WTC11 (cell line): ENCODE results near the gene RNF169.

ENCODE experiments used
- CREM ChIP-seq: sonication (generic); formaldehyde crosslinking; IDR thresholded peaks from 2 replicates; pipeline ENCODE4 v1.8.1; 2022; ENCODE audit warnings: mild to moderate bottlenecking, missing genetic modification reagents, moderate library complexity
- TEAD1 ChIP-seq: sonication (generic); formaldehyde crosslinking; IDR thresholded peaks from 2 replicates; pipeline ENCODE4 v1.8.0; 2022; ENCODE audit warnings: mild to moderate bottlenecking, missing genetic modification reagents
- ZNF416 ChIP-seq: fragments of 250-450 bp; sonication (Bioruptor Pico); IDR thresholded peaks from 2 replicates; pipeline ENCODE4 v1.9.0; 2021; ENCODE audit warnings: mild to moderate bottlenecking, inconsistent platforms
- TF ChIP-seq, protein P1 (sequence below): sonication (generic); formaldehyde crosslinking; IDR thresholded peaks from 2 replicates; pipeline ENCODE4 v1.8.1; 2023; ENCODE audit warnings: mild to moderate bottlenecking, missing genetic modification reagents
- TF ChIP-seq, protein P2 (sequence below): fragments of 200-600 bp; IDR thresholded peaks from 2 replicates; pipeline ENCODE4 v1.8.0; 2022; ENCODE audit warnings: antibody characterized with exemption
- TF ChIP-seq, protein P3 (sequence below): sonication (generic); formaldehyde crosslinking; IDR thresholded peaks from 2 replicates; pipeline ENCODE4 v1.8.0; 2022; ENCODE audit warnings: mild to moderate bottlenecking, missing genetic modification reagents

DNA sequence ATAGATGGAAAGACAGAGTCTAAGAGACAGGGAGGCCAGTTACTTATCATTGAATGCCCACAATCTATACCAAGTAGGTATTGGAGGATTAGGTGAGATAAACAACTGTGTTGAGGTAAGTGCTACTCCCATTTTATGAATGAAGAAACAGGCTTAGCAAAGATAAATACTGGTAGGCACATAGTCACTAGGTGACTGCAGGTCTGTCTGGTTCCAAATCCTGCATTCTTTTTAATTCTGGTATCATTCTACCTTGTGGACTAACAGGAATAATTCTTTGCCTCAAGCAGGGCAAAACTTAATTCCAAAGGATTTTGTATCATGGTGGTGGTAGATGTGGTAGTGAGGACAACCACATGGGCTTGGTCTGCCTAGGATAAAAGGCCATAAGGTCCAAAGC, 28.4 kb downstream of the RNF169 start:
- TF ChIP-seq, protein P1, sequence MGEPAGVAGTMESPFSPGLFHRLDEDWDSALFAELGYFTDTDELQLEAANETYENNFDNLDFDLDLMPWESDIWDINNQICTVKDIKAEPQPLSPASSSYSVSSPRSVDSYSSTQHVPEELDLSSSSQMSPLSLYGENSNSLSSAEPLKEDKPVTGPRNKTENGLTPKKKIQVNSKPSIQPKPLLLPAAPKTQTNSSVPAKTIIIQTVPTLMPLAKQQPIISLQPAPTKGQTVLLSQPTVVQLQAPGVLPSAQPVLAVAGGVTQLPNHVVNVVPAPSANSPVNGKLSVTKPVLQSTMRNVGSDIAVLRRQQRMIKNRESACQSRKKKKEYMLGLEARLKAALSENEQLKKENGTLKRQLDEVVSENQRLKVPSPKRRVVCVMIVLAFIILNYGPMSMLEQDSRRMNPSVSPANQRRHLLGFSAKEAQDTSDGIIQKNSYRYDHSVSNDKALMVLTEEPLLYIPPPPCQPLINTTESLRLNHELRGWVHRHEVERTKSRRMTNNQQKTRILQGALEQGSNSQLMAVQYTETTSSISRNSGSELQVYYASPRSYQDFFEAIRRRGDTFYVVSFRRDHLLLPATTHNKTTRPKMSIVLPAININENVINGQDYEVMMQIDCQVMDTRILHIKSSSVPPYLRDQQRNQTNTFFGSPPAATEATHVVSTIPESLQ: no peak
- TF ChIP-seq TEAD1 (CRISPR knock-in tag) (no peak), ZNF416 (CRISPR knock-in tag) (no peak), CREM (CRISPR knock-in tag) (no peak)
- TF ChIP-seq, protein P2, sequence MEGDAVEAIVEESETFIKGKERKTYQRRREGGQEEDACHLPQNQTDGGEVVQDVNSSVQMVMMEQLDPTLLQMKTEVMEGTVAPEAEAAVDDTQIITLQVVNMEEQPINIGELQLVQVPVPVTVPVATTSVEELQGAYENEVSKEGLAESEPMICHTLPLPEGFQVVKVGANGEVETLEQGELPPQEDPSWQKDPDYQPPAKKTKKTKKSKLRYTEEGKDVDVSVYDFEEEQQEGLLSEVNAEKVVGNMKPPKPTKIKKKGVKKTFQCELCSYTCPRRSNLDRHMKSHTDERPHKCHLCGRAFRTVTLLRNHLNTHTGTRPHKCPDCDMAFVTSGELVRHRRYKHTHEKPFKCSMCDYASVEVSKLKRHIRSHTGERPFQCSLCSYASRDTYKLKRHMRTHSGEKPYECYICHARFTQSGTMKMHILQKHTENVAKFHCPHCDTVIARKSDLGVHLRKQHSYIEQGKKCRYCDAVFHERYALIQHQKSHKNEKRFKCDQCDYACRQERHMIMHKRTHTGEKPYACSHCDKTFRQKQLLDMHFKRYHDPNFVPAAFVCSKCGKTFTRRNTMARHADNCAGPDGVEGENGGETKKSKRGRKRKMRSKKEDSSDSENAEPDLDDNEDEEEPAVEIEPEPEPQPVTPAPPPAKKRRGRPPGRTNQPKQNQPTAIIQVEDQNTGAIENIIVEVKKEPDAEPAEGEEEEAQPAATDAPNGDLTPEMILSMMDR: no peak
- TF ChIP-seq, protein P3, sequence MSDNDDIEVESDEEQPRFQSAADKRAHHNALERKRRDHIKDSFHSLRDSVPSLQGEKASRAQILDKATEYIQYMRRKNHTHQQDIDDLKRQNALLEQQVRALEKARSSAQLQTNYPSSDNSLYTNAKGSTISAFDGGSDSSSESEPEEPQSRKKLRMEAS (CRISPR knock-in tag): no peak
